ENCODE measurements around the gene CYFIP1. TPM values are rescaled to one million over a fixed set of nuclear protein-coding genes. Genes with fewer than 3 reads are reported as not detected.
A peak's percentile ranks its signal among the peaks of the same experiment; 100 is the strongest.

Gene CYFIP1
- total and polyA plus RNA-seq, 10 donors = 11.5 to 139 (median 84.9) TPM

GRCh38 chr15:22912256-22912655 lies 67.9 kb downstream of the CYFIP1 start:
- Histone ChIP-seq H3K36me3 (peaks cover 0 to 100% (median 62%) of the 10 kb centered on the region in 6 donors), H3K9me3 (no peaks in the 10 kb centered on the region), H3K4me3 (no peak overlapping the region), H3K27me3 (replicated peaks in 1 of 7) (no peaks in the 10 kb centered on the region), H3K4me1 (no peaks in the 10 kb centered on the region), H3K27ac (no peak overlapping the region)
- WGBS, 5 donors = 93 to 96% (median 96%) methylated on average over 12 of the region's 12 CpGs
- intact Hi-C loops (cut with DNase I; ENCODE audit: low total_unique reads) = no loop called here
- DNase-seq = peak; percentile 36
- no peak for TF ChIP-seq CTCF (IDR thresholded peaks at IDR 0.05 in 8 of 11, conservative IDR thresholded peaks at IDR 0.05 in 3 of 11)
- TF ChIP-seq POLR2AphosphoS5 (IDR thresholded peaks at IDR 0.05) = peak in 1 of 3 donors; percentile 19

- 84 to 95% (median 88%) methylated on average over 4 to 8 of the region's 8 CpGs for WGBS, 5 donors
- no peak for TF ChIP-seq POLR2A (IDR thresholded peaks at IDR 0.05)
- TF ChIP-seq POLR2AphosphoS5 (IDR thresholded peaks at IDR 0.05) = peak in 1 of 3 donors; percentile 10
- TF ChIP-seq CTCF (IDR thresholded peaks at IDR 0.05 in 8 of 11, conservative IDR thresholded peaks at IDR 0.05 in 3 of 11) = no peak
- intact Hi-C loops (cut with DNase I; ENCODE audit: low total_unique reads) = no loop called here
- H3K27me3 ChIP-seq (replicated peaks in 1 of 7) = no peaks in the 10 kb centered on the region
- H3K4me3 ChIP-seq = no peak overlapping the region
- H3K27ac ChIP-seq = no peak overlapping the region
- no peaks in the 10 kb centered on the region for H3K4me1 ChIP-seq
- DNase-seq = peak; percentile 36
- H3K9me3 ChIP-seq = no peaks in the 10 kb centered on the region
- peaks cover 0 to 100% (median 59%) of the 10 kb centered on the region in 6 donors for H3K36me3 ChIP-seq
Measured at GRCh38 chr15:22911306-22911705, 68.9 kb downstream of the CYFIP1 start.

GRCh38 chr15:22908830-22909229 lies 71.3 kb downstream of the CYFIP1 start:
- intact Hi-C loops (cut with DNase I; ENCODE audit: low total_unique reads) = no loop called here
- no peak for TF ChIP-seq POLR2AphosphoS5 (IDR thresholded peaks at IDR 0.05)
- TF ChIP-seq CTCF (IDR thresholded peaks at IDR 0.05 in 8 of 11, conservative IDR thresholded peaks at IDR 0.05 in 3 of 11) = no peak
- TF ChIP-seq POLR2A (IDR thresholded peaks at IDR 0.05) = no peak
- no peaks in the 10 kb centered on the region for H3K4me1 ChIP-seq
- no peak overlapping the region for H3K27ac ChIP-seq
- 92 to 98% (median 95%) methylated on average over 9 of the region's 9 CpGs for WGBS, 5 donors
- H3K9me3 ChIP-seq = no peaks in the 10 kb centered on the region
- peaks cover 0 to 100% (median 54%) of the 10 kb centered on the region in 6 donors for H3K36me3 ChIP-seq
- no peak overlapping the region for H3K4me3 ChIP-seq
- peak; percentile 2 for DNase-seq
- H3K27me3 ChIP-seq (replicated peaks in 1 of 7) = no peaks in the 10 kb centered on the region

GRCh38 chr15:22907161-22907950 lies 72.8 kb downstream of the CYFIP1 start:
- peak; percentile 66 for DNase-seq
- intact Hi-C loops (cut with DNase I; ENCODE audit: low total_unique reads) = no loop called here
- no peaks in the 10 kb centered on the region for H3K4me1 ChIP-seq
- H3K9me3 ChIP-seq = no peaks in the 10 kb centered on the region
- H3K36me3 ChIP-seq = peaks cover 0 to 100% (median 63%) of the 10 kb centered on the region in 6 donors
- no peak overlapping the region for H3K27ac ChIP-seq
- H3K27me3 ChIP-seq (replicated peaks in 1 of 7) = no peaks in the 10 kb centered on the region
- WGBS, 5 donors = 85 to 95% (median 92%) methylated on average over 16 of the region's 16 CpGs
- no peak for TF ChIP-seq POLR2A (IDR thresholded peaks at IDR 0.05)
- no peak for TF ChIP-seq CTCF (IDR thresholded peaks at IDR 0.05 in 8 of 11, conservative IDR thresholded peaks at IDR 0.05 in 3 of 11)
- no peak for TF ChIP-seq POLR2AphosphoS5 (IDR thresholded peaks at IDR 0.05)
- no peak overlapping the region for H3K4me3 ChIP-seq

Data from spleen (tissue), 11 donors.